ENCODE results near the gene SEC11C. TPM values are rescaled to one million over a fixed set of nuclear protein-coding genes. Genes with fewer than 3 reads are reported as not detected.
"Not testable (repeated sequence)": the region's sequence is repeated elsewhere in the genome, so short reads cannot be mapped to it uniquely, and the experiment has no call there.

SEC11C gene
- total and polyA plus RNA-seq, 2 of the 8 experiments (the other 6 are each of a cell fraction or from before 2014, with no cell fraction given), result 27.1 to 59.3 TPM

DNA sequence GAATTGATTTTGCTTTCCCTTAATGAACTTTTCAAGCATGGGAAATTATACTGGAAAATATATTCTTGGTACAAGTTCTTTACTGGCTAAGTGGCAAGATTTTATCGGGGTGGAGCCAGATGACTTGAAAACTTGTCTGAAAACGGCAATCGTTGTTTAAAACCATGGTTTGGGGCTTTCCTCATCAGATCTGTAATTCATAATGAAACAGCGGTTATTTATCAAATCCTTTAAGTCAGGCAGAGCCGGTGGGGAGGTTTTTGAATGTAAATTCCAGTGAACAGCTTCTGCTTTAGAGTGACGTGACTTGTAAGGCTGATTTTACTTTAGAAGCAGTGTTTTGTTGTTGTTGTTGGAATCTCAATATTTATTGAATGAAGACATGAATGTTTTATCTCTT lies 2.6 kb downstream of the SEC11C start (continued):
- TF ChIP-seq CHD1 (IDR thresholded peaks at IDR 0.05; ENCODE audit: low read depth, low read length), result no peak
- TF ChIP-seq SUZ12 (IDR thresholded peaks at IDR 0.05; ENCODE audit: low read length), result no peak
- no peak for TF ChIP-seq KDM4A (IDR thresholded peaks at IDR 0.05; ENCODE audit: low read depth, low read length, severe bottlenecking)
- no peak for TF ChIP-seq HDAC2 (IDR thresholded peaks at IDR 0.05; ENCODE audit: borderline replicate concordance in 1 of 2, low read depth in 2 of 2, low read length in 2 of 2)
- no peak for TF ChIP-seq ZNF274 (IDR thresholded peaks at IDR 0.05; ENCODE audit: borderline replicate concordance, extremely low read depth, low read length)

DNA sequence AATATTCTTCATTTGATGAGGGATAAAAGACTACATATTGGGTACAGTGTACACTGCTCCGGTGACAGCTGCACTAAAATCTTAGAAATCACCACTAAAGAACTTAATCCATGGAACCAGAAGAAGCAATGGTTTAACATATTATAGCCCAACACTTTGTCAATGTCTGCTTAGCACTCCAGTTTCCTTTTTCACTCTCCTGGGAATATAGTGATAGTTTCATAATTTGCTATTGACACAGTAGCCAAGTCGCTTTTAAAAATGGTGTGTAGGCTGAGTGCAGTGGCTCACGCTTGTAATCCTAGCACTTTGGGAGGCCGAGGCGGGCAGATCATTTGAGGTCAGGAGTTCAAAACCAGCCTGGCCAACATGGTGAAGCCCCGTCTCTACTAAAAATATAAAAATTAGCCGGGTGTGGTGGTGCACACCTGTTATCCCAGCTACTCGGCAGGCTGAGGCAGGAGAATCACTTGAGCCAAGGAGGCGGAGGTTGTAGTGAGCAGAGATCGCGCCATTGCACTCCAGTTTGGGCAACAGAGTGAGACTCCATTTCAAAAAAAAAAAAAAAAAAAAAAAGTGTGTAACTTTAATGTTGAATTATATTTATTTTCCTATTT lies 3.2 kb downstream of the SEC11C start:
- H4K5ac ChIP-seq (ENCODE audit: insufficient read length, low read depth, low read length); H3K36me3 ChIP-seq (ENCODE audit: control insufficient read depth in 2 of 4, insufficient read depth in 4 of 4, low read length in 3 of 4); H3K9me3 ChIP-seq (ENCODE audit: insufficient read depth in 2 of 2, low read depth in 1 of 2, low read length in 1 of 2); H3K4me2 ChIP-seq (ENCODE audit: insufficient read depth in 1 of 2, low read depth in 2 of 2, low read length in 2 of 2); H4K8ac ChIP-seq (ENCODE audit: extremely low read depth, insufficient read depth, low read length); FAIRE-seq; H2AK5ac ChIP-seq (ENCODE audit: low read depth, low read length); H2BK15ac ChIP-seq (ENCODE audit: low read length); H3K56ac ChIP-seq (replicated peaks; ENCODE audit: insufficient read length, low read depth, low read length); DNase-seq (ENCODE audit: low read depth in 1 of 2, low spot score in 2 of 2); H3K23me2 ChIP-seq (ENCODE audit: low read depth, low read length); H2AFZ ChIP-seq (ENCODE audit: low read length); H3K4ac ChIP-seq (replicated peaks; ENCODE audit: insufficient read length, low read depth, low read length); H3K4me3 ChIP-seq (ENCODE audit: extremely low read depth in 1 of 4, insufficient read depth in 2 of 4, low read depth in 3 of 4, low read length in 4 of 4); H3K18ac ChIP-seq (ENCODE audit: extremely low read depth, low read length); H3K27me3 ChIP-seq (replicated peaks in 1 of 4; ENCODE audit: control insufficient read depth in 3 of 4, extremely low read depth in 1 of 4, insufficient read depth in 3 of 4, low read length in 3 of 4); H2BK20ac ChIP-seq (ENCODE audit: low read length); H3K79me1 ChIP-seq (ENCODE audit: low read depth, low read length); H4K20me1 ChIP-seq (replicated peaks in 1 of 2; ENCODE audit: control insufficient read depth in 1 of 2, insufficient read depth in 2 of 2, low read length in 2 of 2); H3K4me1 ChIP-seq (replicated peaks in 1 of 4; ENCODE audit: control insufficient read depth in 3 of 4, insufficient read depth in 4 of 4, low read length in 3 of 4); H3K27ac ChIP-seq (ENCODE audit: low read depth, low read length); H2BK5ac ChIP-seq (ENCODE audit: low read depth, low read length); H3K14ac ChIP-seq (ENCODE audit: insufficient read length); H4K91ac ChIP-seq (replicated peaks; ENCODE audit: insufficient read length, low read length); H3K23ac ChIP-seq (ENCODE audit: insufficient read length); H2BK12ac ChIP-seq (ENCODE audit: low read depth, low read length); H2BK120ac ChIP-seq (replicated peaks; ENCODE audit: low read depth, low read length); H3K9ac ChIP-seq (replicated peaks in 1 of 4; ENCODE audit: extremely low read depth in 1 of 4, low read depth in 3 of 4, low read length in 3 of 4): not testable (repeated sequence)
- WGBS, 2 experiments (ENCODE audit: extremely low coverage in 1 of 2, insufficient coverage in 1 of 2, insufficient read length in 1 of 2, insufficient replicate concordance in 2 of 2, low coverage in 1 of 2, low lambda C conversion rate in 2 of 2, missing lambda C conversion rate in 1 of 2), result 97% methylated on average over 11 of the region's 11 CpGs; no CpG with 5 or more reads in 1 of the 2 experiments
- ChIA-PET POLR2A (ENCODE audit: partially characterized antibody) (interaction anchor here (1.1 kb wide), 1 partner anchor 35 kb away, joined by 3 read pairs; no protein-coding TSS in a partner anchor), CTCF (ENCODE audit: partially characterized antibody) (interaction anchor here (1.1 to 1.6 kb wide), 2 partner anchors 12 to 30 kb away, joined by 3 read pairs; no protein-coding TSS in a partner anchor)
- H3K79me2 ChIP-seq (ENCODE audit: control insufficient read depth in 1 of 2, insufficient read depth in 2 of 2, low read length in 2 of 2), result peaks cover 0 to 39% of the 10 kb centered on the region in 2 experiments; a peak in 2 of 4 replicates
